Neuron (in vitro differentiated cells): ENCODE measurements around the gene KCNAB2.

Source experiments
- H2AFZ ChIP-seq: one replicate; pipeline ENCODE4 v1.6.1; 2013; ENCODE audit warnings: low read depth, mild to moderate bottlenecking, inconsistent platforms, low read length, moderate library complexity
- H3K27me3 ChIP-seq: one replicate; pipeline ENCODE4 v1.6.1; 2013; ENCODE audit warnings: low read length; ENCODE audit not compliant: insufficient read depth
- H3K36me3 ChIP-seq: one replicate; pipeline ENCODE4 v1.6.1; 2013; ENCODE audit warnings: low read length; ENCODE audit not compliant: insufficient read depth
- H3K4me1 ChIP-seq: one replicate; pipeline ENCODE4 v1.6.1; 2013; ENCODE audit warnings: low read length; ENCODE audit not compliant: insufficient read depth
- H3K4me3 ChIP-seq: 2 replicates; pipeline ENCODE4 v1.5.1; 2013; ENCODE audit warnings: mild to moderate bottlenecking, low read length, moderate library complexity
- H3K9me3 ChIP-seq: one replicate; pipeline ENCODE4 v1.6.1; 2013; ENCODE audit warnings: low read length

The KCNAB2 gene

DNA sequence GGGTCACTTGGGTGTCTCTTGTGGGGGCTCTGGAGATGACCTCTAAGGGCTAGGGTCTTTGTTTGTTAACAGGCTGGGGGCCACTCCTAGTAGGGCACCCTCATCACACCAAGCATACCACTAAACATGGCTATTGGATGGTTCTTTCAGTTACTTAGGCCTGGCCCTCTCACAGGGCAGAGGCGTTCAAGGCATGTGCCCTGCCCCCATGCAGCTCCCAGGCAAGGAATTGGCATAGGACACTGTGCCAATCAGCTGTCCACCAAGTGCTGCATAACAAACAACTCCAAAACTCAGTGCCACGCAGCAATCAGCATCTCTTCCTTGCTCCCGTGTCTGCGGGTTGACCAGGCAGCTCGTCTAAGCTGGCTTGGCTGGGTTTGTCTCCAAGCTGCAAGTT is 2.1 kb upstream of the KCNAB2 start:
- no peaks in the 10 kb centered on the region for H3K9me3 ChIP-seq
- H3K27me3 ChIP-seq: peaks cover 8% of the 10 kb centered on the region
- H3K36me3 ChIP-seq: no peaks in the 10 kb centered on the region
- H3K4me3 ChIP-seq: no peak overlapping the region
- no peak overlapping the region for H2AFZ ChIP-seq
- peaks cover 3% of the 10 kb centered on the region for H3K4me1 ChIP-seq

DNA sequence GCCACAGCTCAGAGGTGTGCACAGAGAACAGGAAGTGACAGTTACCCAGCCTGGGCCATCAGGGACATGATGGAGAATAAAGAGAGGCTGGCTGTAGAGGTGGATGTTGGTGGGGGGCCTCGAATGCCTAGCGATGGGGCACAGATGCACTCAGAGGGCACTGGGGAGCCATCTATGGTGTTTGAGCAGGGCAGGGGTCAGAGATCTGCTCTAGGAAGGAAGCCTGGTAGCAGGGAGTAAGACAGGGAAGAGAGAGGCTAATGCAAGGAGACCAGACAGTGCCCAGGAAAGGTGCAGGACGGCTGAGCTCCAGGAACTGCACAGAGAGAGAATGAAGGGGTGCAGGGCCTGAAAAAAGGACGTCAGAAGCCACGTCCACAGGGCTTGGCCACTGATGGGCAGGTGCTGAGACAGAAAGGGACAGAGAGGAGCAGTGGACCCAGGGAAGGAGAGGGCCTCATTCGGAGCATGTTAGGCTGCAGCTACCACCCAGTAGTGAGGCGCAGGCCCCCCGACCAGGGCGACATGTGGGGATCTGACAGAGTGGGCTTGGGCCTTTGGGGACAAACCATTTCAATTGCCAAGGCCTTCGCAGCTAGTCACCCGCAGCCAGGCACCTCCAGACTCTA is 1.1 kb upstream of the KCNAB2 start:
- Histone ChIP-seq H3K9me3 (no peaks in the 10 kb centered on the region), H2AFZ (no peak overlapping the region), H3K4me1 (peaks cover 3% of the 10 kb centered on the region), H3K4me3 (no peak overlapping the region), H3K27me3 (peaks cover 8% of the 10 kb centered on the region), H3K36me3 (no peaks in the 10 kb centered on the region)

- Histone ChIP-seq H2AFZ (no peak overlapping the region), H3K36me3 (no peaks in the 10 kb centered on the region), H3K4me1 (peaks cover 3% of the 10 kb centered on the region), H3K27me3 (peaks cover 8% of the 10 kb centered on the region), H3K9me3 (no peaks in the 10 kb centered on the region), H3K4me3 (no peak overlapping the region)
Measured at GRCh38 chr1:6045110-6045502, 582 bp upstream of the KCNAB2 start.

GRCh38 chr1:6046279-6046678 is 591 bp downstream of the KCNAB2 start:
- Histone ChIP-seq H3K9me3 (no peaks in the 10 kb centered on the region), H3K36me3 (no peaks in the 10 kb centered on the region), H2AFZ (no peak overlapping the region), H3K4me1 (peaks cover 3% of the 10 kb centered on the region), H3K27me3 (peaks cover 8% of the 10 kb centered on the region), H3K4me3 (no peak overlapping the region)

DNA sequence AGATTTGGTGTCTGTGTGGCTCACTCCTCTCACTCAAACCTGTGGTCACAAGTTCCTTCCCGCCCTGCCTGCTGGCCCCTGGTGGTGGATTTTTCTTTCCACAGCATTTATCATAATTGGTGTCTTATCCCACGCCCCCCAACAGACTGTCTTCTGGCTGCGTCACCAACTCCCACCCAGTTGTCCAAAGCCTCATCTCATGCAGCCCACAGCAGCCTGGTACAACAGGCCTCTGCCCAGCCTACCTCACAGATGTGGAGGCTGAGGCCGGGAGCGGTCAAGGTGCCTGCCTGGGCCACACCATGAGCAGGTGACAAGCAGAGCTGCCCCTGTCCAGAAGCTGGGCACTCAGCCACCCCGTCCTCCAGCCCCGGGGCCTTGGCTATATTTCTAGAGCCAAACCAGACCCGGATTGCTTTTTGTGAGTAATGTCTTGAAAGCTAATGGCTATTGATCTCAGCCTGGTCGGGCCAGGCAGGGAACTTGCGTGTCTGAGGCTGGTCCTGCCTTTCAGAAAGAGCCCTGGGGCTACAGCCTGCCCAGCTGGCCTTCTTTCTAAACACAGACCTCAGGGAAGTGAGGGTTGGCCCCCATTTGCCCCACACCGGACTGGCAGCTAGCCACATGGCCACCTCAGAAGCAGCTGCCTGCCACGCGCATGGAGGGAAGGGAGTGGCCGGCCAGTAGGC is 2.6 kb downstream of the KCNAB2 start:
- Histone ChIP-seq H2AFZ (no peak overlapping the region), H3K27me3 (peaks cover 8% of the 10 kb centered on the region), H3K36me3 (no peaks in the 10 kb centered on the region), H3K4me3 (no peak overlapping the region), H3K4me1 (peaks cover 10% of the 10 kb centered on the region), H3K9me3 (no peaks in the 10 kb centered on the region)

DNA sequence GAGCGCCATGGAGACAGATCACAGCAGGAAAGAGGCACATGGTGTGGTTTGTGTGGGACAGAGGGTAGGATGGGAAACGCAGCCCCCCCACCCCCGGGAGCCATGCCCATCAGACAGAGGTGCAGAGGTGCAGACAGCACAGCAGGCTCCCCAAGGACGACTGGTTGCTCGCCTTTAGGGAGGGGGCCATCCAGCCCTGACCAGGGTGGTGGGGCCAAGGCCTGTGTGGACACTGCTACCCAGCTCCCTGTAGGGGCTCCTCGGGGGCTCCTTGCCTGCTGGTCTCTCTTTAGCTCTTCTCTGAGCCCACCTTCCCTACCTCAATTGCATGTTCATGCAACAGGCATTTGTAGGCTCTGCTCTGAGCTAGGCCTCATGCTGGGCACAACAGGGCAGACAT is 3.7 kb downstream of the KCNAB2 start:
- no peaks in the 10 kb centered on the region for H3K36me3 ChIP-seq
- H3K9me3 ChIP-seq: no peaks in the 10 kb centered on the region
- H2AFZ ChIP-seq: no peak overlapping the region
- no peak overlapping the region for H3K4me3 ChIP-seq
- peaks cover 8% of the 10 kb centered on the region for H3K27me3 ChIP-seq
- H3K4me1 ChIP-seq: peaks cover 12% of the 10 kb centered on the region

- no peaks in the 10 kb centered on the region for H3K36me3 ChIP-seq
- H3K4me1 ChIP-seq: peaks cover 8% of the 10 kb centered on the region
- no peak overlapping the region for H3K4me3 ChIP-seq
- H3K9me3 ChIP-seq: no peaks in the 10 kb centered on the region
- H2AFZ ChIP-seq: no peak overlapping the region
- H3K27me3 ChIP-seq: peaks cover 3% of the 10 kb centered on the region
Measured at GRCh38 chr1:6051423-6051822, 5.7 kb downstream of the KCNAB2 start.

- no peak overlapping the region for H3K4me3 ChIP-seq
- peaks cover 6% of the 10 kb centered on the region for H3K27me3 ChIP-seq
- no peaks in the 10 kb centered on the region for H3K36me3 ChIP-seq
- peaks cover 8% of the 10 kb centered on the region for H3K4me1 ChIP-seq
- no peaks in the 10 kb centered on the region for H3K9me3 ChIP-seq
- no peak overlapping the region for H2AFZ ChIP-seq
Measured at GRCh38 chr1:6052543-6053205, 7.0 kb downstream of the KCNAB2 start.

DNA sequence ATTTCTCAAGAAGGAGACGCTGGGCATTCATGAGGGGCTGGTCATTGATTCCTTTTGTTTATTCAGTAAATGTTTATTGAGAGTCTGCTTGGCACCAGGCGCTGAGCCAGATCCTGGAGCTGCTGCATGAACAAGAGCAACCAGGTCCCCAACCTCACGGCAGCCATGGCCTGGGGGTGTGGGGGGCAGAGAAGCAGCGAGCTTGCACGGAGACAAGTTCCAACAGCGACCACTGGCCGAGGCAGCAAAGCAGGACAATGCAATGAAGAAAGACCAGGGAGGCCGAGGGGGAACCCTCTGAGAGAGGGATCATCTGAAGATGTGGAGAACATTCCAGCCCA is 7.5 kb downstream of the KCNAB2 start:
- Histone ChIP-seq H3K36me3 (no peaks in the 10 kb centered on the region), H3K4me3 (no peak overlapping the region), H3K9me3 (no peaks in the 10 kb centered on the region), H3K27me3 (peaks cover 8% of the 10 kb centered on the region), H3K4me1 (peaks cover 8% of the 10 kb centered on the region), H2AFZ (no peak overlapping the region)

DNA sequence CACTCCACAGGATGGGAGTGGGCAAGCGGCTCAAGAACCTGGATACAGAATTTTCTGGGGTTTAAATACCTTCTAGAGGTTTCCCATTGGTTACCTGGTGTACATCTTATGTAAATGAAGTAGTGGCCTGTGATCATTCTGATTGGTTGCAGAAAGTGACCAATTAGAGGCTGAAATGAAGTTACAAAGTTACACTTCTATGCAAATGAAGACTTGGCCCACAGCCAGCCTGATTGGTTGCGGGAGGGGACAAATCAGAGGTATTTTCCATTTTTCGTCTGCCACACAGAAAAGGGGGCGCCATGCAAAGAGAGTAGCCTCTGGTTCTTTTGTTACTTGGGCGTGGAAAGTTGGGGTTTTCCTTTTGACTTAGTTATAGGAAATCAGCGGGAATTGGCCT is 8.9 kb downstream of the KCNAB2 start:
- peaks cover 15% of the 10 kb centered on the region for H3K27me3 ChIP-seq
- no peak overlapping the region for H3K4me3 ChIP-seq
- H2AFZ ChIP-seq: no peak overlapping the region
- H3K36me3 ChIP-seq: no peaks in the 10 kb centered on the region
- H3K4me1 ChIP-seq: peaks cover 8% of the 10 kb centered on the region
- no peaks in the 10 kb centered on the region for H3K9me3 ChIP-seq

DNA sequence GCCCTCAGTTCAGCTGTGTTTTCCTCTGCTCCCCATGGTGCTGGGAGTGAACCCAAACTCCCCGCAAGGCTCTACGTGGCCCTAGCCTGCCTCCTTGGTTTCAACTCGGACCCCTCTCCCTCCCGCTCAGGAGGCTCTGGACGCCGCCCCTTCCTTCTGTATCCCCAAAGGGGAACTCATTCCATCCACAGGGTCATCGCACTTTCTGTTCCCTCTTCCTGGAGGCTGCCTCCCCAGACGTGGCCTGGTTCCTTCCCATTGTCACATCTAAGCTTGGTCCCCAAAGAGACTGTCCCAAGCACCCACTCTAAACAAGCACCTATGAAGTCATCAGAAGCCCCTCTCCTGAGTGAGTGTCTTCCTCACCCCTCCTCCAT is 10.9 kb downstream of the KCNAB2 start:
- Histone ChIP-seq H3K36me3 (no peaks in the 10 kb centered on the region), H2AFZ (no peak overlapping the region), H3K4me1 (peaks cover 8% of the 10 kb centered on the region), H3K9me3 (no peaks in the 10 kb centered on the region), H3K27me3 (peaks cover 22% of the 10 kb centered on the region), H3K4me3 (no peak overlapping the region)

DNA sequence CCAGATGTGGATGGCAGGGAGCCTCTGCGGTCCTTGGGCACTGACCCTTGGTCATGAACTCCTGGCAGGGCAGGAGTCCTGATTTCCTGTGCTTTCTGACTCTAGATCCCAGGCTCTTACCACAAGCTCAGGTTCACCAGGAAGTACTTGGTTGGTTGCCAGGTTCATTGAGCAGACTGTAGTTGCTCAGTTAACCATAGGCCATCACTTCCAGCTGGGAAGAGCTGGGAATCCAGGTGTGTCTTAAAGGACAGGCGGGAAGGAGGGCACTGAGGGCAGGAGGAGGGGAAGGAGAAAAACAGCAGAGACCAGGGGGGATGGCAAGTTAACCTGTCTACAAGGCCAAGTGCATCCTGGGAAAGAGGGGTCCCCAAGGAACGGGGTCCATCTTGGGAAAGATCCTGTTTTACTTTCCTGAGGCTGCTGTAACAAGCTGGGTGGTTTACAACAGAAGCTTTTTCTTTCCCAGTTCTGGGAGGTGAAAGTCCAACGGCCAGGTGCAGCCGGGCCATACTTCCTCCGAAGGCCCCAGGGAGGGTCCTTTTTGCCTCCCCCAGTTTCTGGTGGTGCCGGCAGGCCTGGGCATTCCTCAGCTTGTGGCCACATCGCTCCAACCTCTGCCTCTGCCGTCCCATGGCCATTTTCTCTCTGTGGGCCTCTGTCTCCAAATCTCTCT is 11.6 kb downstream of the KCNAB2 start:
- Histone ChIP-seq H3K9me3 (no peaks in the 10 kb centered on the region), H3K4me1 (peaks cover 8% of the 10 kb centered on the region), H3K27me3 (peaks cover 22% of the 10 kb centered on the region), H3K4me3 (no peak overlapping the region), H2AFZ (no peak overlapping the region), H3K36me3 (no peaks in the 10 kb centered on the region)

- Histone ChIP-seq H3K9me3 (no peaks in the 10 kb centered on the region), H3K4me1 (no peaks in the 10 kb centered on the region), H3K36me3 (no peaks in the 10 kb centered on the region), H2AFZ (no peak overlapping the region), H3K27me3 (peaks cover 22% of the 10 kb centered on the region), H3K4me3 (no peak overlapping the region)
Measured at GRCh38 chr1:6059866-6060265, 14.2 kb downstream of the KCNAB2 start.
